IMR-90 (cell line): Measurements from ENCODE around the gene IL16. TPM values are rescaled to one million over a fixed set of nuclear protein-coding genes. Genes with fewer than 3 reads are reported as not detected.

Experiments
- ATAC-seq: fragments of 200-7000 bp; cut with Tn5 transposase; 2 replicates; pipeline ENCODE4 v1.9.1; 2020; ENCODE audit warnings: low read depth, mild to moderate bottlenecking, moderate library complexity
- BruUV-seq: library from RNA; stranded (reverse); fragments of 400-500 nt; replicated peaks from 2 replicates; lab custom pipeline; 2021; lab: Mats Ljungman, UMichigan
- CTCF ChIA-PET: fragments of 300-600 bp; formaldehyde crosslinking; extraction: SDS; loops from one replicate; lab custom pipeline; 2021; ENCODE audit warnings: antibody characterized with exemption; lab: Yijun Ruan, JAX
- POLR2A ChIA-PET: fragments of 300-600 bp; sonication (Branson Sonifier 250); formaldehyde crosslinking; loops from one replicate; lab custom pipeline; 2022; ENCODE audit warnings: antibody characterized with exemption; ENCODE audit not compliant: unreplicated experiment; lab: Charles Lee
- DNase-seq: peaks from one replicate; pipeline ENCODE4 v3.0.0; 2013
- H2AFZ ChIP-seq: replicated peaks from 2 replicates; pipeline ENCODE3; 2013; ENCODE audit warnings: low read length, mild to moderate bottlenecking; ENCODE audit not compliant: poor library complexity
- H2AK5ac ChIP-seq: 2 replicates; pipeline ENCODE4 v1.6.1; 2013; ENCODE audit warnings: low read depth, low read length, inconsistent platforms
- H2AK9ac ChIP-seq: replicated peaks from 2 replicates; pipeline ENCODE3; 2013; ENCODE audit warnings: mild to moderate bottlenecking, low read depth, low read length, moderate library complexity; ENCODE audit not compliant: poor library complexity
- H2BK120ac ChIP-seq: 2 replicates; pipeline ENCODE4 v1.6.1; 2013; ENCODE audit warnings: low read depth, low read length, inconsistent platforms
- H2BK15ac ChIP-seq: 3 replicates; pipeline ENCODE4 v1.6.1; 2013; ENCODE audit warnings: low read depth, low read length, inconsistent platforms
- H2BK20ac ChIP-seq: 2 replicates; pipeline ENCODE4 v1.6.1; 2013; ENCODE audit warnings: low read depth, mild to moderate bottlenecking, inconsistent platforms, low read length, moderate library complexity
- H2BK5ac ChIP-seq: 2 replicates; pipeline ENCODE4 v1.6.1; 2013; ENCODE audit warnings: mild to moderate bottlenecking, low read depth, low read length, inconsistent platforms; ENCODE audit not compliant: poor library complexity, severe bottlenecking
- H3K14ac ChIP-seq: replicated peaks from 2 replicates; pipeline ENCODE4 v1.6.1; 2013; ENCODE audit warnings: low read depth, low read length, inconsistent platforms
- H3K18ac ChIP-seq: 2 replicates; pipeline ENCODE4 v1.6.1; 2013; ENCODE audit warnings: low read depth, low read length, control low read depth
- H3K23ac ChIP-seq: 2 replicates; pipeline ENCODE4 v1.6.1; 2013; ENCODE audit warnings: low read depth, low read length, inconsistent platforms
- H3K27ac ChIP-seq: 2 replicates; pipeline ENCODE4 v1.5.1; 2013; ENCODE audit warnings: mild to moderate bottlenecking, control low read depth, low read length; ENCODE audit not compliant: insufficient read depth
- H3K27me3 ChIP-seq: 2 replicates; pipeline ENCODE4 v1.6.1; 2013; ENCODE audit warnings: low read length; ENCODE audit not compliant: control insufficient read depth, insufficient read depth
- H3K36me3 ChIP-seq: 2 replicates; pipeline ENCODE4 v1.6.1; 2013; ENCODE audit warnings: low read length, mixed read lengths; ENCODE audit not compliant: control insufficient read depth, insufficient read depth
- H3K4ac ChIP-seq: 2 replicates; pipeline ENCODE4 v1.6.1; 2013; ENCODE audit warnings: low read depth, low read length, inconsistent platforms
- H3K4me1 ChIP-seq: 2 replicates; pipeline ENCODE4 v1.6.1; 2013; ENCODE audit warnings: low read length, mixed read lengths; ENCODE audit not compliant: control insufficient read depth, insufficient read depth
- H3K4me2 ChIP-seq: 2 replicates; pipeline ENCODE4 v1.6.1; 2013; ENCODE audit warnings: low read depth, mild to moderate bottlenecking, control low read depth, low read length, moderate library complexity
- H3K4me3 ChIP-seq: 2 replicates; pipeline ENCODE4 v1.5.1; 2013; ENCODE audit warnings: low read depth, mild to moderate bottlenecking, control low read depth, low read length, moderate library complexity; ENCODE audit not compliant: insufficient read depth
- H3K56ac ChIP-seq: 2 replicates; pipeline ENCODE4 v1.6.1; 2013; ENCODE audit warnings: low read length, inconsistent platforms; ENCODE audit not compliant: insufficient read depth; ENCODE audit errors: extremely low read depth
- H3K79me1 ChIP-seq, 2 experiments: 2 replicates each; pipeline ENCODE4 v1.6.1; 2013; ENCODE audit warnings: low read length in 2 of 2, inconsistent platforms in 1 of 2, low read depth in 1 of 2
- H3K9ac ChIP-seq: 2 replicates; pipeline ENCODE4 v1.6.1; 2013; ENCODE audit warnings: low read depth, low read length, control low read depth
- H3K9me1 ChIP-seq: 2 replicates; pipeline ENCODE4 v1.6.1; 2013; ENCODE audit warnings: low read length, inconsistent platforms; ENCODE audit not compliant: insufficient read depth
- H3K9me3 ChIP-seq: 2 replicates; pipeline ENCODE4 v1.6.1; 2013; ENCODE audit warnings: low read length; ENCODE audit not compliant: control insufficient read depth, insufficient read depth
- H4K20me1 ChIP-seq: 2 replicates; pipeline ENCODE4 v1.6.1; 2013; ENCODE audit warnings: low read length, inconsistent platforms; ENCODE audit not compliant: insufficient read depth
- H4K5ac ChIP-seq: 2 replicates; pipeline ENCODE4 v1.6.1; 2013; ENCODE audit warnings: mild to moderate bottlenecking, low read depth, low read length, control low read depth
- H4K8ac ChIP-seq, 2 experiments: 2 replicates each; pipeline ENCODE4 v1.6.1; 2013; ENCODE audit warnings: low read depth in 2 of 2, low read length in 2 of 2, control low read depth in 1 of 2, inconsistent platforms in 1 of 2
- H4K91ac ChIP-seq: 2 replicates; pipeline ENCODE4 v1.6.1; 2013; ENCODE audit warnings: low read depth, low read length, inconsistent platforms; ENCODE audit not compliant: insufficient read depth
- BHLHE40 ChIP-seq: fragments of 150-350 bp; IDR thresholded peaks from 2 replicates; pipeline ENCODE4 v1.6.1; 2016; ENCODE audit warnings: mild to moderate bottlenecking, low read depth, low read length
- CEBPB ChIP-seq: IDR thresholded peaks from 2 replicates; pipeline ENCODE4 v1.6.1; 2012; ENCODE audit warnings: low read depth, low read length, improper control_type of control experiment
- CHD1 ChIP-seq: IDR thresholded peaks from 2 replicates; pipeline ENCODE4 v1.6.1; 2012; ENCODE audit warnings: low read depth, low read length, improper control_type of control experiment
- CTCF ChIP-seq: conservative IDR thresholded peaks from 2 replicates; pipeline ENCODE4 v1.5.1; 2012; ENCODE audit warnings: mild to moderate bottlenecking, low read depth, low read length, improper control_type of control experiment
- ELK1 ChIP-seq: fragments of 150-350 bp; IDR thresholded peaks from 2 replicates; pipeline ENCODE4 v1.6.1; 2016; ENCODE audit warnings: low read depth, mild to moderate bottlenecking, low read length, moderate library complexity, borderline replicate concordance
- FOS ChIP-seq: fragments of 150-350 bp; IDR thresholded peaks from 2 replicates; pipeline ENCODE4 v1.6.1; 2016; ENCODE audit warnings: low read depth, low read length
- MAFK ChIP-seq: IDR thresholded peaks from 2 replicates; pipeline ENCODE4 v1.6.1; 2012; ENCODE audit warnings: low read depth, low read length, improper control_type of control experiment
- MAZ ChIP-seq: IDR thresholded peaks from 2 replicates; pipeline ENCODE4 v1.6.1; 2012; ENCODE audit warnings: low read depth, mild to moderate bottlenecking, low read length, improper control_type of control experiment, moderate library complexity, borderline replicate concordance
- MXI1 ChIP-seq: IDR thresholded peaks from 2 replicates; pipeline ENCODE4 v1.6.1; 2012; ENCODE audit warnings: low read depth, mild to moderate bottlenecking, low read length, moderate library complexity, borderline replicate concordance
- NFE2L2 ChIP-seq: fragments of 150-350 bp; IDR thresholded peaks from 2 replicates; pipeline ENCODE4 v1.6.1; 2016; ENCODE audit warnings: low read depth, mild to moderate bottlenecking, low read length
- POLR2A ChIP-seq: IDR thresholded peaks from 2 replicates; pipeline ENCODE4 v1.6.1; 2012; ENCODE audit warnings: mild to moderate bottlenecking, low read depth, low read length
- RAD21 ChIP-seq: IDR thresholded peaks from 2 replicates; pipeline ENCODE4 v1.6.1; 2012; ENCODE audit warnings: low read length, improper control_type of control experiment
- RCOR1 ChIP-seq: IDR thresholded peaks from 2 replicates; pipeline ENCODE4 v1.6.1; 2012; ENCODE audit warnings: mild to moderate bottlenecking, low read length, improper control_type of control experiment; ENCODE audit not compliant: insufficient replicate concordance
- RFX5 ChIP-seq: IDR thresholded peaks from 2 replicates; pipeline ENCODE4 v1.8.0; 2012; ENCODE audit warnings: low read depth, mild to moderate bottlenecking, low read length, moderate library complexity
- SMC3 ChIP-seq: fragments of 150-350 bp; IDR thresholded peaks from 2 replicates; pipeline ENCODE4 v1.6.1; 2016; ENCODE audit warnings: low read depth, mild to moderate bottlenecking, antibody characterized with exemption, low read length, moderate library complexity
- USF2 ChIP-seq: fragments of 150-350 bp; IDR thresholded peaks from 2 replicates; pipeline ENCODE4 v1.6.1; 2017; ENCODE audit warnings: mild to moderate bottlenecking, antibody characterized with exemption, low read length, low read depth
- WGBS, 2 experiments: methylation state at CpG; one replicate each; pipeline versions ENCODE4 v1.1.5 to v1.1.7; 2013; ENCODE audit warnings: missing lambda C conversion rate in 2 of 2; ENCODE audit not compliant: insufficient read length in 1 of 2; ENCODE audit errors: extremely low coverage in 2 of 2; 5-methylcytosine and 5-hydroxymethylcytosine counted together
- dilution Hi-C: fragments of 300-500 bp; cut with HindIII; formaldehyde crosslinking; loops from one replicate; pipeline ENCODE4 v1.14.3; 2018; ENCODE audit warnings: low sequenced_read_pairs; ENCODE audit not compliant: unreplicated experiment
- in situ Hi-C: fragments of 300-500 bp; cut with MboI; formaldehyde crosslinking; loops from 3 replicates; pipeline ENCODE4 v1.14.3; 2019; ENCODE audit warnings: low sequenced_read_pairs, inconsistent platforms, mixed read lengths
- intact Hi-C: fragments of 100-400 bp; cut with micrococcal nuclease; formaldehyde crosslinking; loops from 2 replicates; pipeline ENCODE4 v1.10.0; 2022
- polyA plus RNA-seq, 3 experiments: library from polyadenylated mRNA; depleted of rRNA; stranded (reverse); fragments of >200 nt; gene quantifications; 2 replicates each; pipeline ENCODE4 v1.2.3, GENCODE V29; 2012; ENCODE audit warnings: low replicate concordance in 1 of 3
- total RNA-seq: library from RNA; depleted of rRNA; stranded (reverse); fragments of >200 nt; gene quantifications from 2 replicates; pipeline ENCODE4 v1.2.3, GENCODE V29; 2012

IL16 gene
- total and polyA plus RNA-seq, 2 of the 4 experiments (the other 2 are of a cell fraction) = 0.18 to 0.27 TPM

- Histone ChIP-seq H3K4me3 (no peak overlapping the region), H3K4me2 (no peak overlapping the region), H2BK5ac (no peak overlapping the region), H3K27me3 (no peaks in the 10 kb centered on the region), H3K4me1 (peaks cover 3% of the 10 kb centered on the region; the same call in 1 of the 2 replicates), H3K18ac (no peak overlapping the region), H4K5ac (no peak overlapping the region), H3K23ac (no peak overlapping the region), H4K8ac (no peak overlapping the region), H4K20me1 (no peaks in the 10 kb centered on the region), H2AK5ac (no peak overlapping the region), H2BK20ac (no peak overlapping the region), H3K27ac (no peak overlapping the region), H3K9ac (no peak overlapping the region), H3K9me3 (peaks cover 2% of the 10 kb centered on the region; the same call in 1 of the 2 replicates), H2AFZ (no peak overlapping the region), H4K91ac (no peak overlapping the region), H3K14ac (no peak overlapping the region), H3K56ac (no peak overlapping the region), H2AK9ac (no peak overlapping the region), H3K9me1 (no peaks in the 10 kb centered on the region; the same call in 1 of the 2 replicates), H2BK120ac (no peak overlapping the region), H3K4ac (no peak overlapping the region), H3K79me1 (no peaks in the 10 kb centered on the region), H2BK15ac (no peak overlapping the region), H3K36me3 (no peaks in the 10 kb centered on the region)
- in situ Hi-C loops (no loop called here), dilution Hi-C loops (no loop called here), intact Hi-C loops (no loop called here)
- ChIA-PET CTCF (interaction anchor here (1.2 kb wide), 1 partner anchor 24 kb away, joined by 7 read pairs; no protein-coding TSS in a partner anchor), POLR2A (no interaction called here)
- no CpG with 5 or more reads among the region's 1 CpG for WGBS, 2 experiments
- BruUV-seq = no TSS peak
- TF ChIP-seq MAFK (no peak), CEBPB (no peak), ELK1 (no peak), SMC3 (no peak), MXI1 (no peak), RCOR1 (no peak), RAD21 (no peak), MAZ (no peak), CTCF (no peak), CHD1 (no peak), POLR2A (no peak), NFE2L2 (no peak), FOS (no peak), BHLHE40 (no peak), USF2 (no peak), RFX5 (no peak)
- no peak for ATAC-seq
- DNase-seq = no peak
Observed at GRCh38 chr15:81242778-81243177, 46.1 kb downstream of the IL16 start.
